Type B pancreatic cell (in vitro differentiated cells): ENCODE results near the gene MICAL2. TPM values are rescaled to one million over a fixed set of nuclear protein-coding genes. Genes with fewer than 3 reads are reported as not detected.

ENCODE experiments used
- DNase-seq: peaks from one replicate; pipeline ENCODE4 v3.0.0; 2021; ENCODE audit warnings: mixed read lengths; ENCODE audit not compliant: unreplicated experiment; ENCODE audit errors: extremely low spot score
- H3K27ac Mint-ChIP-seq: 2 replicates; pipeline ENCODE4 v1.8.0; 2021; ENCODE audit warnings: mild to moderate bottlenecking, mixed read lengths
- H3K27me3 Mint-ChIP-seq: 2 replicates; pipeline ENCODE4 v1.8.0; 2021; ENCODE audit warnings: mixed read lengths
- H3K36me3 Mint-ChIP-seq: 2 replicates; pipeline ENCODE4 v1.8.0; 2021; ENCODE audit warnings: mixed read lengths
- H3K4me1 Mint-ChIP-seq: one replicate; pipeline ENCODE4 v1.8.0; 2021; ENCODE audit warnings: mixed read lengths; ENCODE audit not compliant: unreplicated experiment
- H3K4me3 Mint-ChIP-seq: 2 replicates; pipeline ENCODE4 v1.8.0; 2021; ENCODE audit warnings: mild to moderate bottlenecking, mixed read lengths
- H3K9me3 Mint-ChIP-seq: 2 replicates; pipeline ENCODE4 v1.8.0; 2021; ENCODE audit warnings: mixed read lengths
- total RNA-seq: library from RNA; stranded (reverse); gene quantifications from 2 replicates; pipeline ENCODE4 v1.2.1, GENCODE V29; 2021; ENCODE audit warnings: low replicate concordance
- TF ChIP-seq, protein P1 (sequence below): fragments of 200-600 bp; sonication (generic); conservative IDR thresholded peaks from 2 replicates; pipeline ENCODE4 v1.5.0; 2021; ENCODE audit warnings: antibody characterized with exemption, mild to moderate bottlenecking

MICAL2 gene
- total RNA-seq, 1 donor from 2014 or later = 38.0 TPM

DNA sequence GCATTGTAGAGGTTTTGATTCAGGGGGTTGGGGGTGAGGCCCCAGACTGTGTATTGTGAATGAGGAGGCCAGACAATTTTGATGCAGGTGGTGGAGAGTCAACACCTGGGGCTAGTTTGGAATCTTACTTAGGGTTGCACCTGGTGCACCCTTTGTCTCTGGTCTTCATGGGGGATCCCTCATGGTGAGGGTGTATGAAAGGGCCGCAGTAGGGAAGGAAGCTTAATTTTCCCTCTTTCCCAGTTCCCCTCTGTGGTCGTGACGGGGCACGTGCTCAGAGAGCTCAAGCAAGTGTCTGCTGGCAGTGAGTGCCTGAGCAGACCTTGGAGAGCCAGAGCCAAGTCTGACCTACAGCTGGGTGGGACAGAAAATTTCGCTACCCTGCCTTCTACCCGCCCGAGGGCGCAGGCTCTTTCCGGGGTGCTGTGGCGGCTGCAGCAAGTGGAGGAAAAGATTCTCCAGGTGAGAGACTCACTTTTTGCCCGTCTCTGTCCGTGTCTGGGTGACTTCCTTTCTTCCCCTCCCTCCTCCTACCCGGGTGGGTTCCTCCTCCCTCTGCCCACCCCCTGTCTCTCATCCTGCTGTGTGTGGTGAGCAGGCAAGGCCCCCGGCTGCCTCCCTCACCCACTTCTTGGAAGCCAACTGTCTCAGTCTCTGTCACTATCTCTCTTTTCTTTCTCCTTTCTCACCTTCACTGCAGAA is 131.7 kb downstream of the MICAL2 start:
- DNase-seq = no peak
- H3K27me3 Mint-ChIP-seq = no peaks in the 10 kb centered on the region
- TF ChIP-seq, protein P1, sequence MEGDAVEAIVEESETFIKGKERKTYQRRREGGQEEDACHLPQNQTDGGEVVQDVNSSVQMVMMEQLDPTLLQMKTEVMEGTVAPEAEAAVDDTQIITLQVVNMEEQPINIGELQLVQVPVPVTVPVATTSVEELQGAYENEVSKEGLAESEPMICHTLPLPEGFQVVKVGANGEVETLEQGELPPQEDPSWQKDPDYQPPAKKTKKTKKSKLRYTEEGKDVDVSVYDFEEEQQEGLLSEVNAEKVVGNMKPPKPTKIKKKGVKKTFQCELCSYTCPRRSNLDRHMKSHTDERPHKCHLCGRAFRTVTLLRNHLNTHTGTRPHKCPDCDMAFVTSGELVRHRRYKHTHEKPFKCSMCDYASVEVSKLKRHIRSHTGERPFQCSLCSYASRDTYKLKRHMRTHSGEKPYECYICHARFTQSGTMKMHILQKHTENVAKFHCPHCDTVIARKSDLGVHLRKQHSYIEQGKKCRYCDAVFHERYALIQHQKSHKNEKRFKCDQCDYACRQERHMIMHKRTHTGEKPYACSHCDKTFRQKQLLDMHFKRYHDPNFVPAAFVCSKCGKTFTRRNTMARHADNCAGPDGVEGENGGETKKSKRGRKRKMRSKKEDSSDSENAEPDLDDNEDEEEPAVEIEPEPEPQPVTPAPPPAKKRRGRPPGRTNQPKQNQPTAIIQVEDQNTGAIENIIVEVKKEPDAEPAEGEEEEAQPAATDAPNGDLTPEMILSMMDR = no peak
- H3K4me1 Mint-ChIP-seq = peaks cover 14% of the 10 kb centered on the region
- H3K4me3 Mint-ChIP-seq = no peak overlapping the region
- H3K36me3 Mint-ChIP-seq = no peaks in the 10 kb centered on the region
- no peak overlapping the region for H3K27ac Mint-ChIP-seq
- H3K9me3 Mint-ChIP-seq = no peaks in the 10 kb centered on the region

DNA sequence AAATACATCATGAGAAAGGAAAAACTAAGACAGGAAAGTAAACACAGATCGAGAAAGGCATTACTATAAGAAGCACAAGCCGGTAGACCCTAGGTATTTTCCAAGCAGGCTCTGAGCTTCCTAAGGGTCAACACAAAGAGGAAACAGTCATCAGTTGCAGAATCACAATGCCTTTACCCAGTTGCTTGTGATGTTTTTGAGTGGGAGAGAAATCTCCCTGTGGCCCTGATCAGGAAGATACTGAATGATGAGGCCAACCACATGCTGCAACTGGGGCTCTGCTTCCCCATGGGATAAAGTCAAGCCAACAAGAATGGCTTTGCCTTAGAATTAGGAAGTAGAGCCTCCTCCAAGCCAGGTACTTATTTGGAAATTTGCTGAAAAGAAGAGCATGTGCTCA is 132.6 kb downstream of the MICAL2 start:
- Mint-ChIP-seq H3K36me3 (no peaks in the 10 kb centered on the region), H3K4me3 (no peak overlapping the region), H3K27ac (no peak overlapping the region), H3K4me1 (peaks cover 19% of the 10 kb centered on the region), H3K9me3 (no peaks in the 10 kb centered on the region), H3K27me3 (no peaks in the 10 kb centered on the region)
- DNase-seq = no peak
- TF ChIP-seq, protein P1 = no peak

DNA sequence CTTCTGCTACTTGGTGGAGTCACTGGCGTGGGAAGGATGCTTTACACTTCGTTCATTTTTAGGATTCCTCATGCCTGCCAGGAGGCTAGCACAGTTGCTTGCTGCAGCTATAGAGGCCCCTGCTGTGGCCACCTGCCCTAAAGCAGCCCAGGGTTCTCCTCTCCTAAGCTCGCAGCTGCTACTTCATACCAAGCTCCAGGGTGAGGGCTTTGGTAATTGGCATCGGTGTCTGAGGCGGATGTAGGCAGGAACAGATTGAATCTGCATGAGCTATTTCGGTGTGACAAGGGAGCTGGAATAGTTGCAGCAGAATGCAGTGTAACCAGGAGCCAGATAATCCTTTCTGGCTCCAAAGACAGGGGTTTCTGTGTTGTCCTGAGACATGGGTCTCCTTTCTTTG is 133.1 kb downstream of the MICAL2 start:
- H3K36me3 Mint-ChIP-seq = no peaks in the 10 kb centered on the region
- no peak overlapping the region for H3K4me3 Mint-ChIP-seq
- H3K27ac Mint-ChIP-seq = no peak overlapping the region
- H3K9me3 Mint-ChIP-seq = no peaks in the 10 kb centered on the region
- peaks cover 25% of the 10 kb centered on the region for H3K4me1 Mint-ChIP-seq
- DNase-seq = no peak
- TF ChIP-seq, protein P1 = no peak
- H3K27me3 Mint-ChIP-seq = no peaks in the 10 kb centered on the region

DNA sequence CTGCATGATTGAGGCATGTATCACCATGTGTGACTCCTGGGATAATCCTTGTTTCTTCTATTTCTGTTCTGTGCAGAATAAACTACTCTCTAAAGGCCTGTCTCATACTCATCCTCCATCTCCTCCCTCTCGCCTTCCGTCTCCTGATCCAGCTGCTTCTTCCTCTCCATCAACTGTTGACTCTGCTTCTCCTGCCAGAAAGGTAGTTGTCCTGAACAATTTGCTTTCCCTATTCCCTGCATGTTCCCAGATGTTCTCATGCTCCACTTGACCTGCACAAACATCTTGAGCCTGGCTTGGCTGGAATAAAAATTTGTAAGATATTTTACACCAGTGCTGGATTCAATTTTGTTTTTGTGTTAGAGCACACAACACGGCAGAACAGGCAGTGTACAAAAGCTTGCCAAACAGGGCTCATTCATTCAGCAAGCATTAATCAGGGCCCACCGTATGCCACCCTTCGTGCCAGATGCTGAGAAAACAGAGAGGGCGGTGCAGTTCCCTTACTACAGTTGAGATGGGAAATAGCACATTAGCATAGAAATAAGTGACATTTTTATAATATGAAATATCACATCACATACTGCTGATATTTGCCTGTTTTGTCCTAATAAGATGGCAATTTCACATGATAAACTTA is 133.6 kb downstream of the MICAL2 start:
- Mint-ChIP-seq H3K36me3 (no peaks in the 10 kb centered on the region), H3K4me1 (peaks cover 28% of the 10 kb centered on the region)

DNA sequence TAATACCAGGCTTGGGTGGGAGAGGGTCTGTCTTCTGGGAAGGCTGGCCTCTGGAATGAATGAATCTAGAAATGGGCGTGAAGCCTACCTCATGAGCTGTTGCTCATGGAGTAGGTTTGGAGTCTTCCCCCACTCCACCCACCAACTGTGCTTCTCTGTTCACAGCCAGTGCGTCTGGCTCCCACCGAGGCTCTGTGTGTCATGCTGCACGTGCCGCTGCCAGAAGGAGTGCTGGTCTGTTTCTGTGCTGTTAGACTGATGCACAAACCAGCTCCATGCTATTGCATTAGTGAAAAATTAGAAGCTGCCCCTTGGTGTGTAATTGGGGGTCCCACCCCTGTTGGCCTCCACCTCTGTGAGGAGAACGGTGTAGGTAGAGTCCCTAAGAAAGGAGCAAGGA is 134.7 kb downstream of the MICAL2 start:
- Mint-ChIP-seq H3K27me3 (no peaks in the 10 kb centered on the region), H3K36me3 (no peaks in the 10 kb centered on the region), H3K4me3 (no peak overlapping the region), H3K4me1 (peaks cover 35% of the 10 kb centered on the region), H3K27ac (no peak overlapping the region), H3K9me3 (no peaks in the 10 kb centered on the region)
- DNase-seq = no peak
- TF ChIP-seq, protein P1 = no peak

More for the DNA sequence above, 133.6 kb downstream of the MICAL2 start:
- TF ChIP-seq, protein P1 = no peak
- Mint-ChIP-seq H3K4me3 (no peak overlapping the region), H3K9me3 (no peaks in the 10 kb centered on the region), H3K27me3 (no peaks in the 10 kb centered on the region), H3K27ac (no peak overlapping the region)
- DNase-seq = no peak
